Measurements from ENCODE around the gene SH3GL2.

SH3GL2 gene

GRCh38 chr9:17688834-17689233 is 110.0 kb downstream of the SH3GL2 start:
- no peak for DNase-seq (ENCODE audit: low read depth)
- TF ChIP-seq, protein P1, sequence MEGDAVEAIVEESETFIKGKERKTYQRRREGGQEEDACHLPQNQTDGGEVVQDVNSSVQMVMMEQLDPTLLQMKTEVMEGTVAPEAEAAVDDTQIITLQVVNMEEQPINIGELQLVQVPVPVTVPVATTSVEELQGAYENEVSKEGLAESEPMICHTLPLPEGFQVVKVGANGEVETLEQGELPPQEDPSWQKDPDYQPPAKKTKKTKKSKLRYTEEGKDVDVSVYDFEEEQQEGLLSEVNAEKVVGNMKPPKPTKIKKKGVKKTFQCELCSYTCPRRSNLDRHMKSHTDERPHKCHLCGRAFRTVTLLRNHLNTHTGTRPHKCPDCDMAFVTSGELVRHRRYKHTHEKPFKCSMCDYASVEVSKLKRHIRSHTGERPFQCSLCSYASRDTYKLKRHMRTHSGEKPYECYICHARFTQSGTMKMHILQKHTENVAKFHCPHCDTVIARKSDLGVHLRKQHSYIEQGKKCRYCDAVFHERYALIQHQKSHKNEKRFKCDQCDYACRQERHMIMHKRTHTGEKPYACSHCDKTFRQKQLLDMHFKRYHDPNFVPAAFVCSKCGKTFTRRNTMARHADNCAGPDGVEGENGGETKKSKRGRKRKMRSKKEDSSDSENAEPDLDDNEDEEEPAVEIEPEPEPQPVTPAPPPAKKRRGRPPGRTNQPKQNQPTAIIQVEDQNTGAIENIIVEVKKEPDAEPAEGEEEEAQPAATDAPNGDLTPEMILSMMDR (IDR thresholded peaks at IDR 0.05; ENCODE audit: low read depth, low read length, missing control alignments) = no peak
- no peak overlapping the region for H3K4me3 ChIP-seq (ENCODE audit: low read depth, low read length)
- in situ Hi-C loops (cut with HindIII; ENCODE audit: low sequenced_read_pairs) = no loop called here

DNA sequence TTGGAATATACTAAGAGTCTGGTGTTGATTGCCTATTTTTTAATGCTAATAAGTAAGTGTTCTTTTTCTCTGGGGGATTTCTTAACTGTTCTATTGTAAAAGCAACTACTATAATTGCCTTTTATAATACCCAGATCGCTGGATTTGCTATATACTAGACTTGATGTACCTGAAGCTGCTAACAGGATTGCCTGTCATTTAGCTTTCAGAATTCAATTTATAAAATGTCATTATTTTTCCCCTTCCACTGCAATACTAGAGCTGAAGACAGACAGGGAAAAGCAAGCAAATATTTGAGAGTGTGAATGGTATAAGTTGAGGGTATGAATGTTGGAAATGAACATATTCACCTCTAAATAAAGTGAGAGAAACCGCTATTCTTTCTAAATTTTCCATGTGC is 115.5 kb downstream of the SH3GL2 start:
- TF ChIP-seq, protein P1 (IDR thresholded peaks at IDR 0.05; ENCODE audit: low read depth, low read length, missing control alignments) = no peak
- DNase-seq (ENCODE audit: low read depth) = no peak
- no peak overlapping the region for H3K4me3 ChIP-seq (ENCODE audit: low read depth, low read length)
- in situ Hi-C loops (cut with HindIII; ENCODE audit: low sequenced_read_pairs) = no loop called here

GRCh38 chr9:17695482-17695881 is 116.6 kb downstream of the SH3GL2 start:
- no peak overlapping the region for H3K4me3 ChIP-seq (ENCODE audit: low read depth, low read length)
- TF ChIP-seq, protein P1 (IDR thresholded peaks at IDR 0.05; ENCODE audit: low read depth, low read length, missing control alignments) = no peak
- in situ Hi-C loops (cut with HindIII; ENCODE audit: low sequenced_read_pairs) = no loop called here
- DNase-seq (ENCODE audit: low read depth) = no peak

GRCh38 chr9:17699615-17700330 is 120.9 kb downstream of the SH3GL2 start:
- TF ChIP-seq, protein P1 (IDR thresholded peaks at IDR 0.05; ENCODE audit: low read depth, low read length, missing control alignments) = no peak
- no peak overlapping the region for H3K4me3 ChIP-seq (ENCODE audit: low read depth, low read length)
- no peak for DNase-seq (ENCODE audit: low read depth)
- in situ Hi-C loops (cut with HindIII; ENCODE audit: low sequenced_read_pairs) = no loop called here

DNA sequence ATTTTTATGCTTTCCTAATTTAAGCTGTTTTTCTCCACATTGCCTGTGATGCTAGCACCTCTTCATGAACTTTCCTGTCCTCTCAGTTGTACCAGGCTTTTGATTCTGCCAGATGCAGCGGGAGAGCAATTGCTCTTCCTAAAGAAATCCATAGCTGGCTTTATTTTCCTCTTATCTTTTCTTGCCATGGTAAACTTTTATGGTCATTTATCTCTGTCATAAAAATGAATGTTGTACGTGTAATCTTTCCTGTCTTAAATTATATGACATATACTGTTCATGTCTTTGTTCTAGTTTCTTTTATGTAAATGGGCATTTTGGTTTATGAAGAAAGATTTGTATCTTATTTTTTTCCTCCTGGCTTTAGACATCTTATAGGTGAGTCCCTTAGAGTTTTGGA is 127.5 kb downstream of the SH3GL2 start:
- in situ Hi-C loops (cut with HindIII; ENCODE audit: low sequenced_read_pairs) = no loop called here
- DNase-seq (ENCODE audit: low read depth) = no peak
- TF ChIP-seq, protein P1 (IDR thresholded peaks at IDR 0.05; ENCODE audit: low read depth, low read length, missing control alignments) = no peak
- H3K4me3 ChIP-seq (ENCODE audit: low read depth, low read length) = no peak overlapping the region

DNA sequence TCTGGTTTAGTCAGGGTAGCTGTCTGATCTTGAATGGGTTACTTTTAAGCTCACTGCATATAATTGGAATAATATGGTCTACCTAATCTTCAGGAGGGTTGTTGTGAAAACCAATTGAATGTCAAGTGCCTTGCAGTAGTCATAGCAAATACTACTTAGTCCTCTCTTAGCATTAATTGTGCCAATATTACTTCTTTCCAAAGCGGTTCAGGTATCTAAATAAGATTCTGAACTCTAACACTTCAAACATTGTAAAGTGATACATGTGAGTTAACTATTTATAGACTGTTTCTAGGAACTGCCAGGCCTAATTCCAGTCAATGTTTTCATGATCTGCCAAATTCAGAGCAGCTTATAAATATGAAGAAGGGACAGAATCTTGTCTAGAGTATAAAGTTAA is 140.2 kb downstream of the SH3GL2 start:
- in situ Hi-C loops (cut with HindIII; ENCODE audit: low sequenced_read_pairs) = no loop called here
- H3K4me3 ChIP-seq (ENCODE audit: low read depth, low read length) = no peak overlapping the region
- TF ChIP-seq, protein P1 (IDR thresholded peaks at IDR 0.05; ENCODE audit: low read depth, low read length, missing control alignments) = no peak
- no peak for DNase-seq (ENCODE audit: low read depth)
